Omental fat pad (tissue), 4 donors: ENCODE measurements around the gene SCFD1. TPM values are rescaled to one million over a fixed set of nuclear protein-coding genes. Genes with fewer than 3 reads are reported as not detected.
"Not testable (repeated sequence)": the region's sequence is repeated elsewhere in the genome, so short reads cannot be mapped to it uniquely, and the experiment has no call there.

ENCODE experiments used
- ATAC-seq: fragments of 150-250 bp; one replicate; pipeline ENCODE4 v1.9.1; 2016; ENCODE audit warnings: mild to moderate bottlenecking, moderate library complexity; ENCODE audit not compliant: low FRiP score
- DNase-seq: peaks from one replicate; pipeline ENCODE4 v3.0.0-alpha.2; 2019; ENCODE audit warnings: low spot score
- CTCF ChIP-seq, 3 donors: fragments of 450-650 bp; IDR thresholded peaks; one replicate each; pipeline ENCODE4 v1.5.1; 2016 to 2017; ENCODE audit warnings: antibody characterized with exemption in 3 of 3, mild to moderate bottlenecking in 3 of 3, moderate library complexity in 2 of 3
- total RNA-seq, 4 donors: library from RNA; depleted of rRNA; stranded (reverse); fragments of >200 nt; gene quantifications; one replicate each; pipeline ENCODE4 v1.1.0, GENCODE V29; 2016

The SCFD1 gene
- total RNA-seq, 4 donors from 2014 or later: 50.9 to 102 (median 54.8) TPM

- DNase-seq (no peak), ATAC-seq (no peak)
- TF ChIP-seq CTCF (IDR thresholded peaks at IDR 0.05): no peak
Observed at GRCh38 chr14:30678926-30679431, 56.9 kb downstream of the SCFD1 start.

GRCh38 chr14:30680036-30680435 lies 57.9 kb downstream of the SCFD1 start:
- TF ChIP-seq CTCF (IDR thresholded peaks at IDR 0.05): no peak
- DNase-seq (no peak), ATAC-seq (no peak)

- ATAC-seq, DNase-seq: not testable (repeated sequence)
Observed at GRCh38 chr14:30680776-30681175, 58.7 kb downstream of the SCFD1 start.

- DNase-seq (no peak), ATAC-seq (no peak)
- no peak for TF ChIP-seq CTCF (IDR thresholded peaks at IDR 0.05)
Observed at GRCh38 chr14:30681752-30682355, 59.7 kb downstream of the SCFD1 start.

- ATAC-seq, DNase-seq: not testable (repeated sequence)
Observed at GRCh38 chr14:30690487-30691355, 68.6 kb downstream of the SCFD1 start.

GRCh38 chr14:30691751-30692398 lies 69.8 kb downstream of the SCFD1 start:
- ATAC-seq (no peak), DNase-seq (no peak)
- no peak for TF ChIP-seq CTCF (IDR thresholded peaks at IDR 0.05)

GRCh38 chr14:30692669-30693068 lies 70.5 kb downstream of the SCFD1 start:
- DNase-seq (no peak), ATAC-seq (no peak)
- no peak for TF ChIP-seq CTCF (IDR thresholded peaks at IDR 0.05)
